Liver (tissue), 9 donors: Measurements from ENCODE around the gene ARNT2. TPM values are rescaled to one million over a fixed set of nuclear protein-coding genes. Genes with fewer than 3 reads are reported as not detected.
A peak's percentile ranks its signal among the peaks of the same experiment; 100 is the strongest.

Experiments used
- DNase-seq: peaks from one replicate; pipeline ENCODE4 v3.0.0-alpha.2; 2017; ENCODE audit warnings: low spot score
- H3K27ac ChIP-seq, 2 donors: one replicate each; pipeline ENCODE4 v1.7.0; 2013; ENCODE audit warnings: inconsistent platforms in 2 of 2, low read length in 2 of 2, control low read depth in 1 of 2, low read depth in 1 of 2, mild to moderate bottlenecking in 1 of 2
- H3K27me3 ChIP-seq, 4 donors: one replicate each; pipeline versions ENCODE4 v1.6.1 to v1.7.0; 2013; ENCODE audit warnings: low read length in 3 of 4, inconsistent platforms in 1 of 4, mild to moderate bottlenecking in 1 of 4, moderate library complexity in 1 of 4; ENCODE audit not compliant: control insufficient read depth in 4 of 4, insufficient read depth in 4 of 4
- H3K36me3 ChIP-seq, 4 donors: one replicate each; pipeline versions ENCODE4 v1.6.1 to v1.7.0; 2013; ENCODE audit warnings: low read length in 3 of 4, mild to moderate bottlenecking in 3 of 4, low read depth in 1 of 4, moderate library complexity in 1 of 4; ENCODE audit not compliant: control insufficient read depth in 4 of 4, insufficient read depth in 3 of 4
- H3K4me1 ChIP-seq, 4 donors: one replicate each; pipeline versions ENCODE4 v1.6.1 to v1.7.0; 2013; ENCODE audit warnings: low read length in 3 of 4, mild to moderate bottlenecking in 3 of 4, moderate library complexity in 1 of 4; ENCODE audit not compliant: control insufficient read depth in 4 of 4, insufficient read depth in 4 of 4
- H3K4me3 ChIP-seq, 3 donors: one replicate each; pipeline versions ENCODE4 v1.6.1 to v1.7.0; 2013; ENCODE audit warnings: low read length in 3 of 3, control low read depth in 1 of 3, low read depth in 1 of 3, mild to moderate bottlenecking in 1 of 3
- H3K9ac ChIP-seq, 2 donors: one replicate each; pipeline ENCODE4 v1.7.0; 2013; ENCODE audit warnings: low read length in 2 of 2, mild to moderate bottlenecking in 2 of 2, moderate library complexity in 2 of 2, control low read depth in 1 of 2, low read depth in 1 of 2
- H3K9me3 ChIP-seq, 4 donors: one replicate each; pipeline versions ENCODE4 v1.6.1 to v1.7.0; 2013; ENCODE audit warnings: low read length in 3 of 4; ENCODE audit not compliant: control insufficient read depth in 4 of 4
- EGR1 ChIP-seq, 2 donors: IDR thresholded peaks; 2 replicates each; pipeline ENCODE4 v1.6.1; 2016 to 2018; ENCODE audit warnings: antibody characterized with exemption in 2 of 2, low read depth in 2 of 2
- FOXA1 ChIP-seq: IDR thresholded peaks from 2 replicates; pipeline ENCODE4 v1.6.1; 2016; ENCODE audit warnings: antibody characterized with exemption
- FOXA2 ChIP-seq: IDR thresholded peaks from 2 replicates; pipeline ENCODE4 v1.6.1; 2016; ENCODE audit warnings: antibody characterized with exemption
- GABPA ChIP-seq, 2 donors: IDR thresholded peaks in 1 of 2; conservative IDR thresholded peaks in 1 of 2; 2 replicates each; pipeline ENCODE4 v1.6.1; 2016; ENCODE audit warnings: antibody characterized with exemption in 2 of 2, mild to moderate bottlenecking in 1 of 2, moderate library complexity in 1 of 2
- HNF4A ChIP-seq, 2 donors: conservative IDR thresholded peaks; 2 replicates each; pipeline ENCODE4 v1.6.1; 2016; ENCODE audit warnings: antibody characterized with exemption in 2 of 2, mild to moderate bottlenecking in 2 of 2
- HNF4G ChIP-seq: IDR thresholded peaks from 2 replicates; pipeline ENCODE4 v1.6.1; 2016; ENCODE audit warnings: antibody characterized with exemption
- JUND ChIP-seq, 2 donors: IDR thresholded peaks; 2 replicates each; pipeline ENCODE4 v1.6.1; 2016; ENCODE audit warnings: antibody characterized with exemption in 2 of 2
- NR2F2 ChIP-seq: IDR thresholded peaks from 2 replicates; pipeline ENCODE4 v1.6.1; 2016; ENCODE audit warnings: antibody characterized with exemption
- RAD21 ChIP-seq, 2 donors: IDR thresholded peaks; 2 replicates each; pipeline ENCODE4 v1.6.1; 2016; ENCODE audit warnings: antibody characterized with exemption in 2 of 2, mild to moderate bottlenecking in 2 of 2
- REST ChIP-seq: IDR thresholded peaks from 2 replicates; pipeline ENCODE4 v1.6.1; 2016; ENCODE audit warnings: antibody characterized with exemption, mild to moderate bottlenecking
- RXRA ChIP-seq, 2 donors: IDR thresholded peaks; 2 replicates each; pipeline ENCODE4 v1.6.1; 2017 to 2018; ENCODE audit warnings: antibody characterized with exemption in 2 of 2, mild to moderate bottlenecking in 1 of 2
- SP1 ChIP-seq: IDR thresholded peaks from 2 replicates; pipeline ENCODE4 v1.6.1; 2018; ENCODE audit warnings: antibody characterized with exemption, mild to moderate bottlenecking
- TAF1 ChIP-seq: conservative IDR thresholded peaks from 2 replicates; pipeline ENCODE4 v1.6.1; 2016; ENCODE audit warnings: antibody characterized with exemption, mild to moderate bottlenecking
- YY1 ChIP-seq: IDR thresholded peaks from 2 replicates; pipeline ENCODE4 v1.6.1; 2016; ENCODE audit warnings: antibody characterized with exemption, mild to moderate bottlenecking
- ZBTB33 ChIP-seq: IDR thresholded peaks from 2 replicates; pipeline ENCODE4 v1.6.1; 2016; ENCODE audit warnings: antibody characterized with exemption
- WGBS: extraction: QIAGEN DNeasy Blood & Tissue Kit; methylation state at CpG from one replicate; pipeline ENCODE4 v1.1.7; 2013; 5-methylcytosine and 5-hydroxymethylcytosine counted together
- polyA plus RNA-seq, 2 donors: library from polyadenylated mRNA; stranded (reverse) in 1 of 2; unstranded in 1 of 2; fragments of 200-250 nt in 1 of 2; fragments of >200 nt in 1 of 2; fragmentation: Nextera tagmentation in 1 of 2; extraction: Ambion mirVana in 1 of 2; gene quantifications; one replicate each; pipeline versions ENCODE4 v1.2.1 to v1.2.3, GENCODE V29; 2013 to 2015
- total RNA-seq, 2 donors: library from RNA; depleted of rRNA; stranded (reverse); fragments of >200 nt; gene quantifications; one replicate each; pipeline ENCODE4 v1.2.3, GENCODE V29; 2014
- TF ChIP-seq, protein P1 (sequence below): IDR thresholded peaks from 2 replicates; pipeline ENCODE4 v1.6.1; 2016; ENCODE audit warnings: antibody characterized with exemption
- TF ChIP-seq, protein P2 (sequence below): IDR thresholded peaks from 2 replicates; pipeline ENCODE4 v1.6.1; 2016; ENCODE audit warnings: antibody characterized with exemption
- TF ChIP-seq, protein P3 (sequence below): fragments of 150-350 bp; IDR thresholded peaks from 2 replicates; pipeline ENCODE4 v1.5.1; 2017; ENCODE audit warnings: improper control_type of control experiment, low read depth, low read length; ENCODE audit not compliant: missing input control
- donor health status: healthy.
- donor health status: healthy.
- donor health status: healthy.
- donor health status: healthy.
- donor health status: healthy.

Gene ARNT2
- total and polyA plus RNA-seq, 4 donors, result 0.17 to 0.92 (median 0.54) TPM

DNA sequence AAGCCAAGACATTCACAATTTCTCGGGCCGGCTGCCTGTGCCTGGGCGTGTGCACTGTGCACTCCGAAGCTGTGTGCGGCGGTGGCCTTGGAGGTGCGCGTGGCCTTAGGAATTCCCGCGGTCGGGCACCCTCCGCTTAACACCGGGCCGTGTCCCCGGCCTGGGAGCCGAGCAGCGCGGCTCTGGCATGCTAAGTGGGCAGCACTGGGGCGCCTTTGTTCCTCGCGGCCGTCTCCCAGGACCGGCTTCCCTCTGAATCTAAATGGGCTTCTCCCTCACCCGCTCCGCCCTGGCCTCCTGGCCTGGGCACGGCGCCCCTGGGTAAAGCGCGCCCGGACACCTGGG, 498 bp upstream of the ARNT2 start (continued):
- no peak for TF ChIP-seq REST
- no peak for TF ChIP-seq GABPA (IDR thresholded peaks at IDR 0.05 in 1 of 2, conservative IDR thresholded peaks at IDR 0.05 in 1 of 2)
- TF ChIP-seq FOXA1, result no peak
- TF ChIP-seq, protein P1, sequence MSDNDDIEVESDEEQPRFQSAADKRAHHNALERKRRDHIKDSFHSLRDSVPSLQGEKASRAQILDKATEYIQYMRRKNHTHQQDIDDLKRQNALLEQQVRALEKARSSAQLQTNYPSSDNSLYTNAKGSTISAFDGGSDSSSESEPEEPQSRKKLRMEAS, result no peak
- no peak for TF ChIP-seq HNF4A (conservative IDR thresholded peaks at IDR 0.05)
- TF ChIP-seq JUND (IDR thresholded peaks at IDR 0.05), result no peak

GRCh38 chr15:80404761-80405553, 775 bp downstream of the ARNT2 start:
- peaks cover 2 to 12% (median 6%) of the 10 kb centered on the region in 4 donors for H3K27me3 ChIP-seq
- H3K9ac ChIP-seq, result no peak overlapping the region
- H3K9me3 ChIP-seq, result no peaks in the 10 kb centered on the region
- DNase-seq, result no peak
- no peak overlapping the region for H3K27ac ChIP-seq
- 7% methylated on average over 33 of the region's 33 CpGs for WGBS
- peaks cover 4 to 13% (median 6%) of the 10 kb centered on the region in 4 donors for H3K4me1 ChIP-seq
- TF ChIP-seq SP1, result no peak
- TF ChIP-seq GABPA (IDR thresholded peaks at IDR 0.05 in 1 of 2, conservative IDR thresholded peaks at IDR 0.05 in 1 of 2), result no peak
- TF ChIP-seq JUND (IDR thresholded peaks at IDR 0.05), result no peak
- no peak for TF ChIP-seq RAD21 (IDR thresholded peaks at IDR 0.05)
- no peak for TF ChIP-seq RXRA (IDR thresholded peaks at IDR 0.05)
- no peak for TF ChIP-seq EGR1 (IDR thresholded peaks at IDR 0.05; ENCODE audit: low read depth in 2 of 2)
- TF ChIP-seq, protein P1, result no peak
- no peak for TF ChIP-seq NR2F2
- TF ChIP-seq, protein P2, sequence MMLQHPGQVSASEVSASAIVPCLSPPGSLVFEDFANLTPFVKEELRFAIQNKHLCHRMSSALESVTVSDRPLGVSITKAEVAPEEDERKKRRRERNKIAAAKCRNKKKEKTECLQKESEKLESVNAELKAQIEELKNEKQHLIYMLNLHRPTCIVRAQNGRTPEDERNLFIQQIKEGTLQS, result no peak
- no peaks in the 10 kb centered on the region for H3K36me3 ChIP-seq
- peak overlapping the region in 1 of 3 donors; percentile 58 for H3K4me3 ChIP-seq

DNA sequence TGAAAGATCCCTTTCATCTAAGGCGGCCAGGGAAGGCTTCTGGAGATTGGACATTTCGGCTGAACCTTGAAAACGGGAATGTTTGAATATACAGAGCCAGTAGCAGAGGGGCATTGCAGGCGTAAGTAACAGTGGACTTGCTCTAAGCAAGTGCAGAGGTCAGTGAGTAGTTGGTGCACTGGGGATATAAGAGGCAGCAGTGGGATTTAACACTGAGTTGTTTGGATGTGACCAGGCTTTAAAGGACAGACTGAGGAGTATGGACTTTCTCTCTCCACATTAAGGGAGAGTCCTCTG, 1.3 kb downstream of the ARNT2 start:
- Histone ChIP-seq H3K9me3 (no peaks in the 10 kb centered on the region), H3K9ac (no peak overlapping the region), H3K4me1 (peaks cover 4 to 13% (median 6%) of the 10 kb centered on the region in 4 donors), H3K36me3 (no peaks in the 10 kb centered on the region), H3K27ac (no peak overlapping the region), H3K27me3 (peaks cover 2 to 12% (median 6%) of the 10 kb centered on the region in 4 donors), H3K4me3 (no peak overlapping the region)
- WGBS, result 64% methylated on average over 4 of the region's 4 CpGs
- no peak for DNase-seq
- TF ChIP-seq TAF1, result no peak
- no peak for TF ChIP-seq NR2F2
- no peak for TF ChIP-seq GABPA (IDR thresholded peaks at IDR 0.05 in 1 of 2, conservative IDR thresholded peaks at IDR 0.05 in 1 of 2)
- no peak for TF ChIP-seq HNF4A (conservative IDR thresholded peaks at IDR 0.05)
- TF ChIP-seq HNF4G, result no peak
- TF ChIP-seq YY1, result no peak
- no peak for TF ChIP-seq FOXA2
- TF ChIP-seq, protein P1, result no peak
- no peak for TF ChIP-seq SP1
- TF ChIP-seq RAD21 (IDR thresholded peaks at IDR 0.05), result no peak
- TF ChIP-seq, protein P3, sequence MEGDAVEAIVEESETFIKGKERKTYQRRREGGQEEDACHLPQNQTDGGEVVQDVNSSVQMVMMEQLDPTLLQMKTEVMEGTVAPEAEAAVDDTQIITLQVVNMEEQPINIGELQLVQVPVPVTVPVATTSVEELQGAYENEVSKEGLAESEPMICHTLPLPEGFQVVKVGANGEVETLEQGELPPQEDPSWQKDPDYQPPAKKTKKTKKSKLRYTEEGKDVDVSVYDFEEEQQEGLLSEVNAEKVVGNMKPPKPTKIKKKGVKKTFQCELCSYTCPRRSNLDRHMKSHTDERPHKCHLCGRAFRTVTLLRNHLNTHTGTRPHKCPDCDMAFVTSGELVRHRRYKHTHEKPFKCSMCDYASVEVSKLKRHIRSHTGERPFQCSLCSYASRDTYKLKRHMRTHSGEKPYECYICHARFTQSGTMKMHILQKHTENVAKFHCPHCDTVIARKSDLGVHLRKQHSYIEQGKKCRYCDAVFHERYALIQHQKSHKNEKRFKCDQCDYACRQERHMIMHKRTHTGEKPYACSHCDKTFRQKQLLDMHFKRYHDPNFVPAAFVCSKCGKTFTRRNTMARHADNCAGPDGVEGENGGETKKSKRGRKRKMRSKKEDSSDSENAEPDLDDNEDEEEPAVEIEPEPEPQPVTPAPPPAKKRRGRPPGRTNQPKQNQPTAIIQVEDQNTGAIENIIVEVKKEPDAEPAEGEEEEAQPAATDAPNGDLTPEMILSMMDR, result no peak
- TF ChIP-seq ZBTB33, result no peak
- TF ChIP-seq FOXA1, result no peak
- no peak for TF ChIP-seq JUND (IDR thresholded peaks at IDR 0.05)
- TF ChIP-seq, protein P2, result no peak
